RWPE2 (cell line): ENCODE results near the gene PTPRN2.

Experiments
- ATAC-seq: fragments of 200-7000 bp; cut with Tn5 transposase; 3 replicates; pipeline ENCODE4 v1.9.1; 2021; ENCODE audit warnings: low read depth
- DNase-seq: peaks from one replicate; pipeline ENCODE4 v3.0.0-alpha.2; 2020; ENCODE audit warnings: low spot score
- H3K27ac ChIP-seq: fragments of 450-650 bp; 2 replicates; pipeline ENCODE4 v1.5.1; 2017; ENCODE audit warnings: mild to moderate bottlenecking; ENCODE audit not compliant: poor library complexity, severe bottlenecking
- H3K27me3 ChIP-seq: fragments of 250-450 bp; sonication (Bioruptor Pico); 2 replicates; pipeline ENCODE4 v1.5.1; 2021; ENCODE audit warnings: mild to moderate bottlenecking, moderate library complexity; ENCODE audit not compliant: insufficient read depth, poor library complexity, severe bottlenecking
- H3K36me3 ChIP-seq: fragments of 250-450 bp; sonication (Bioruptor Pico); 2 replicates; pipeline ENCODE4 v1.5.1; 2020; ENCODE audit warnings: low read depth, mild to moderate bottlenecking, moderate library complexity
- H3K4me1 ChIP-seq: fragments of 250-450 bp; sonication (Bioruptor Pico); 2 replicates; pipeline ENCODE4 v1.5.1; 2021; ENCODE audit warnings: mild to moderate bottlenecking, moderate library complexity; ENCODE audit not compliant: insufficient read depth, poor library complexity, severe bottlenecking
- H3K4me3 ChIP-seq: fragments of 250-450 bp; sonication (Bioruptor Pico); 2 replicates; pipeline ENCODE4 v1.5.1; 2021; ENCODE audit warnings: mild to moderate bottlenecking, moderate library complexity; ENCODE audit not compliant: severe bottlenecking
- H3K9me3 ChIP-seq: fragments of 250-450 bp; sonication (Bioruptor Pico); 2 replicates; pipeline ENCODE4 v1.5.1; 2021; ENCODE audit warnings: mild to moderate bottlenecking, moderate library complexity; ENCODE audit not compliant: severe bottlenecking
- TF ChIP-seq, protein P1 (sequence below): fragments of 450-650 bp; IDR thresholded peaks from one replicate; pipeline ENCODE4 v1.5.1; 2017; ENCODE audit warnings: mild to moderate bottlenecking, moderate library complexity; ENCODE audit not compliant: poor library complexity, severe bottlenecking

The PTPRN2 gene

GRCh38 chr7:158080899-158081445 lies 506.7 kb downstream of the PTPRN2 start:
- H3K9me3 ChIP-seq, result peaks cover 3% of the 10 kb centered on the region
- TF ChIP-seq, protein P1, sequence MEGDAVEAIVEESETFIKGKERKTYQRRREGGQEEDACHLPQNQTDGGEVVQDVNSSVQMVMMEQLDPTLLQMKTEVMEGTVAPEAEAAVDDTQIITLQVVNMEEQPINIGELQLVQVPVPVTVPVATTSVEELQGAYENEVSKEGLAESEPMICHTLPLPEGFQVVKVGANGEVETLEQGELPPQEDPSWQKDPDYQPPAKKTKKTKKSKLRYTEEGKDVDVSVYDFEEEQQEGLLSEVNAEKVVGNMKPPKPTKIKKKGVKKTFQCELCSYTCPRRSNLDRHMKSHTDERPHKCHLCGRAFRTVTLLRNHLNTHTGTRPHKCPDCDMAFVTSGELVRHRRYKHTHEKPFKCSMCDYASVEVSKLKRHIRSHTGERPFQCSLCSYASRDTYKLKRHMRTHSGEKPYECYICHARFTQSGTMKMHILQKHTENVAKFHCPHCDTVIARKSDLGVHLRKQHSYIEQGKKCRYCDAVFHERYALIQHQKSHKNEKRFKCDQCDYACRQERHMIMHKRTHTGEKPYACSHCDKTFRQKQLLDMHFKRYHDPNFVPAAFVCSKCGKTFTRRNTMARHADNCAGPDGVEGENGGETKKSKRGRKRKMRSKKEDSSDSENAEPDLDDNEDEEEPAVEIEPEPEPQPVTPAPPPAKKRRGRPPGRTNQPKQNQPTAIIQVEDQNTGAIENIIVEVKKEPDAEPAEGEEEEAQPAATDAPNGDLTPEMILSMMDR, result no peak
- no peaks in the 10 kb centered on the region for H3K4me1 ChIP-seq
- ATAC-seq (no peak), DNase-seq (no peak)
- H3K4me3 ChIP-seq, result no peak overlapping the region
- no peaks in the 10 kb centered on the region for H3K36me3 ChIP-seq
- no peaks in the 10 kb centered on the region for H3K27me3 ChIP-seq
- H3K27ac ChIP-seq, result no peak overlapping the region

GRCh38 chr7:158077934-158078910 lies 509.4 kb downstream of the PTPRN2 start:
- DNase-seq, result peak; percentile 19
- H3K36me3 ChIP-seq, result no peaks in the 10 kb centered on the region
- ATAC-seq, result no peak
- no peaks in the 10 kb centered on the region for H3K4me1 ChIP-seq
- H3K4me3 ChIP-seq, result no peak overlapping the region
- H3K27ac ChIP-seq, result no peak overlapping the region
- peaks cover 3% of the 10 kb centered on the region for H3K9me3 ChIP-seq
- H3K27me3 ChIP-seq, result no peaks in the 10 kb centered on the region
- TF ChIP-seq, protein P1, result no peak

DNA sequence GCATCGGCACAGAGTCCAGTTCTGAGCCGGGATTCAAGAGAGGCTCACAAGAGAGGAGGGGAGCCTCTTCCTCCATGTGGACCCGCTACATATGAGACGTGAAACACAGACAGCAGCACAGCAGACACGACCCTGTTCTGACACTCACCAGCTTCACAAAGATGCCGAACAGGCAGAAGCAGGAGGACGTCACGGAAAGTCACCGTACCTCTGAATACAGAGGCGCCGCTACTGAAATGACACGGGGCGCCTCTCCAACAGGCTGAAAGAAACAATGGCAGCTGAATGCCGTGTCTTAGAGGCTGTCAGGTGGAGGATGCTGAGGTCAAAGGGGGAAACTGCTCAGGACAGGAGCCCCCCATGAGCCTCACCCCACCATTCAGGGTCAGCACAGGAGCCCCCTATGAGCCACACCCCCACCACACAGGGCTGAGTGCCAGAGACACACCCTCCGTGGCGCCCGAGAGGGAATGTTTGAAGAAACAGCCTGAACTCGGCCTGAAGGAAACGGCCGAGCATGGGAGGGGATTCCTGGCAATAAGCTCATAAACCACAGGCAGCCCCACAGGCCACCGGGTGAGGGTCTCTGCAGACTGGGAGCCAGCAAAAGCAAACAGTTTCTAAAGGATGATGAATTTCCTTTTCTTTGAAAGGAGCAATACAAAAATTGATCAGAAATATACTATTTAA lies 510.3 kb downstream of the PTPRN2 start:
- DNase-seq (no peak), ATAC-seq (no peak)
- H3K27ac ChIP-seq, result no peak overlapping the region
- TF ChIP-seq, protein P1, result no peak
- no peaks in the 10 kb centered on the region for H3K4me1 ChIP-seq
- no peak overlapping the region for H3K4me3 ChIP-seq
- H3K36me3 ChIP-seq, result no peaks in the 10 kb centered on the region
- H3K27me3 ChIP-seq, result no peaks in the 10 kb centered on the region
- H3K9me3 ChIP-seq, result peaks cover 3% of the 10 kb centered on the region

DNA sequence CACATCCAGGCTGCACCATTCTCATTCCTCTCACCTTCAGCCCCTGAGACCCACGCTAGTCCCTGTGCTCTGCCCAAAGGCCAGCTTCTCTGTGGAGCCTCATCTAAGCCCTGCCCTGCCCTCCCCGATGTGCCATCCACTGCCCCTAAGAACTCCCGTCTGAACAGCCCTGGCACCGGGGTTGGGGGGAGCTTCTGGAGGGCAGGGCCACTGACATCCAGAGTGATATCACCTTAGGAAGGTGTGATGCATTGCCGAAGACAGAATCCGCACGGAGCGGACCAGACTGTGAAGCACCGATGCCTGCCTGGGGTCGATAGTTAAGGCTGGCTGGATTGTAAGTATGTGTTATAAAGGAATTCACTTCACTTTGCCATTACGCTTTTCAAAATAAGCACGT lies 511.0 kb downstream of the PTPRN2 start:
- H3K4me3 ChIP-seq, result no peak overlapping the region
- no peak overlapping the region for H3K27ac ChIP-seq
- no peak for ATAC-seq
- no peaks in the 10 kb centered on the region for H3K36me3 ChIP-seq
- peaks cover 3% of the 10 kb centered on the region for H3K9me3 ChIP-seq
- no peaks in the 10 kb centered on the region for H3K4me1 ChIP-seq
- TF ChIP-seq, protein P1, result no peak
- no peaks in the 10 kb centered on the region for H3K27me3 ChIP-seq
- DNase-seq, result no peak
